AG04449 (cell line): ENCODE measurements around the gene CCNDBP1.

Experiments
- CTCF ChIA-PET: fragments of 350-600 bp; formaldehyde crosslinking; extraction: SDS; loops from one replicate; lab custom pipeline; 2021; ENCODE audit warnings: antibody characterized with exemption; lab: Yijun Ruan, JAX
- POLR2A ChIA-PET: fragments of 400-600, 350-600 bp; formaldehyde crosslinking; extraction: SDS; loops from one replicate; lab custom pipeline; 2020; ENCODE audit warnings: antibody characterized with exemption, inconsistent platforms; lab: Yijun Ruan, JAX
- DNase-seq: peaks from one replicate; pipeline ENCODE4 v3.0.0-alpha.2; 2010; ENCODE audit warnings: low read depth, low spot score
- H3K4me3 ChIP-seq: 2 replicates; pipeline ENCODE4 v1.5.1; 2011; ENCODE audit warnings: low read depth, mild to moderate bottlenecking, control low read depth, low read length
- CTCF ChIP-seq: IDR thresholded peaks from one replicate; pipeline ENCODE4 v1.5.1; 2011; ENCODE audit warnings: mild to moderate bottlenecking, moderate library complexity, low read length, control low read depth, inconsistent platforms; ENCODE audit not compliant: insufficient read depth; ENCODE audit errors: missing control alignments

The CCNDBP1 gene

GRCh38 chr15:43239732-43240491 is 54.7 kb downstream of the CCNDBP1 start:
- no peak for TF ChIP-seq CTCF
- H3K4me3 ChIP-seq: no peak overlapping the region
- DNase-seq: no peak
- CTCF ChIA-PET: interaction anchor here (1.1 to 3.8 kb wide), 3 partner anchors 11 to 47 kb away, joined by 3 to 23 read pairs (median 6); no protein-coding TSS in a partner anchor
- POLR2A ChIA-PET: no interaction called here

- no peak for DNase-seq
- no peak for TF ChIP-seq CTCF
- ChIA-PET POLR2A (no interaction called here), CTCF (interaction anchor here (0.8 to 3.8 kb wide), 4 partner anchors 12 to 44 kb away, joined by 3 to 23 read pairs (median 4); no protein-coding TSS in a partner anchor)
- H3K4me3 ChIP-seq: no peak overlapping the region
These were observed 55.9 kb downstream of the CCNDBP1 start for GRCh38 chr15:43241100-43241499.

- H3K4me3 ChIP-seq: no peak overlapping the region
- DNase-seq: no peak
- ChIA-PET CTCF (interaction anchor here (0.8 to 3.8 kb wide), 4 partner anchors 11 to 43 kb away, joined by 3 to 23 read pairs (median 5); no protein-coding TSS in a partner anchor), POLR2A (no interaction called here)
- TF ChIP-seq CTCF: no peak
These were observed 57.4 kb downstream of the CCNDBP1 start for GRCh38 chr15:43242616-43243015.

GRCh38 chr15:43243020-43243645 is 57.9 kb downstream of the CCNDBP1 start:
- CTCF ChIA-PET: interaction anchor here (0.8 to 3.8 kb wide), 4 partner anchors 11 to 42 kb away, joined by 3 to 23 read pairs (median 5); no protein-coding TSS in a partner anchor
- POLR2A ChIA-PET: no interaction called here
- no peak for DNase-seq
- H3K4me3 ChIP-seq: no peak overlapping the region
- no peak for TF ChIP-seq CTCF

GRCh38 chr15:43244092-43244491 is 58.9 kb downstream of the CCNDBP1 start:
- ChIA-PET POLR2A (no interaction called here), CTCF (interaction anchor here (0.8 to 1.8 kb wide), 2 partner anchors 19 to 42 kb away, joined by 3 to 12 read pairs; no protein-coding TSS in a partner anchor)

More at GRCh38 chr15:43244092-43244491, 58.9 kb downstream of the CCNDBP1 start:
- no peak overlapping the region for H3K4me3 ChIP-seq
- no peak for TF ChIP-seq CTCF
- DNase-seq: no peak
